Liver (tissue), 9 donors: ENCODE data around the gene CNOT10. TPM values are rescaled to one million over a fixed set of nuclear protein-coding genes. Genes with fewer than 3 reads are reported as not detected.

Experiments used
- DNase-seq: peaks from one replicate; pipeline ENCODE4 v3.0.0-alpha.2; 2017; ENCODE audit warnings: low spot score
- H3K27ac ChIP-seq, 2 donors: one replicate each; pipeline ENCODE4 v1.7.0; 2013; ENCODE audit warnings: inconsistent platforms in 2 of 2, low read length in 2 of 2, control low read depth in 1 of 2, low read depth in 1 of 2, mild to moderate bottlenecking in 1 of 2
- H3K27me3 ChIP-seq, 4 donors: one replicate each; pipeline versions ENCODE4 v1.6.1 to v1.7.0; 2013; ENCODE audit warnings: low read length in 3 of 4, inconsistent platforms in 1 of 4, mild to moderate bottlenecking in 1 of 4, moderate library complexity in 1 of 4; ENCODE audit not compliant: control insufficient read depth in 4 of 4, insufficient read depth in 4 of 4
- H3K36me3 ChIP-seq, 4 donors: one replicate each; pipeline versions ENCODE4 v1.6.1 to v1.7.0; 2013; ENCODE audit warnings: low read length in 3 of 4, mild to moderate bottlenecking in 3 of 4, low read depth in 1 of 4, moderate library complexity in 1 of 4; ENCODE audit not compliant: control insufficient read depth in 4 of 4, insufficient read depth in 3 of 4
- H3K4me1 ChIP-seq, 4 donors: one replicate each; pipeline versions ENCODE4 v1.6.1 to v1.7.0; 2013; ENCODE audit warnings: low read length in 3 of 4, mild to moderate bottlenecking in 3 of 4, moderate library complexity in 1 of 4; ENCODE audit not compliant: control insufficient read depth in 4 of 4, insufficient read depth in 4 of 4
- H3K4me3 ChIP-seq, 3 donors: one replicate each; pipeline versions ENCODE4 v1.6.1 to v1.7.0; 2013; ENCODE audit warnings: low read length in 3 of 3, control low read depth in 1 of 3, low read depth in 1 of 3, mild to moderate bottlenecking in 1 of 3
- H3K9ac ChIP-seq, 2 donors: one replicate each; pipeline ENCODE4 v1.7.0; 2013; ENCODE audit warnings: low read length in 2 of 2, mild to moderate bottlenecking in 2 of 2, moderate library complexity in 2 of 2, control low read depth in 1 of 2, low read depth in 1 of 2
- H3K9me3 ChIP-seq, 4 donors: one replicate each; pipeline versions ENCODE4 v1.6.1 to v1.7.0; 2013; ENCODE audit warnings: low read length in 3 of 4; ENCODE audit not compliant: control insufficient read depth in 4 of 4
- EGR1 ChIP-seq, 2 donors: IDR thresholded peaks; 2 replicates each; pipeline ENCODE4 v1.6.1; 2016 to 2018; ENCODE audit warnings: antibody characterized with exemption in 2 of 2, low read depth in 2 of 2
- FOXA1 ChIP-seq: IDR thresholded peaks from 2 replicates; pipeline ENCODE4 v1.6.1; 2016; ENCODE audit warnings: antibody characterized with exemption
- FOXA2 ChIP-seq: IDR thresholded peaks from 2 replicates; pipeline ENCODE4 v1.6.1; 2016; ENCODE audit warnings: antibody characterized with exemption
- GABPA ChIP-seq, 2 donors: IDR thresholded peaks in 1 of 2; conservative IDR thresholded peaks in 1 of 2; 2 replicates each; pipeline ENCODE4 v1.6.1; 2016; ENCODE audit warnings: antibody characterized with exemption in 2 of 2, mild to moderate bottlenecking in 1 of 2, moderate library complexity in 1 of 2
- HNF4A ChIP-seq, 2 donors: conservative IDR thresholded peaks; 2 replicates each; pipeline ENCODE4 v1.6.1; 2016; ENCODE audit warnings: antibody characterized with exemption in 2 of 2, mild to moderate bottlenecking in 2 of 2
- HNF4G ChIP-seq: IDR thresholded peaks from 2 replicates; pipeline ENCODE4 v1.6.1; 2016; ENCODE audit warnings: antibody characterized with exemption
- JUND ChIP-seq, 2 donors: IDR thresholded peaks; 2 replicates each; pipeline ENCODE4 v1.6.1; 2016; ENCODE audit warnings: antibody characterized with exemption in 2 of 2
- NR2F2 ChIP-seq: IDR thresholded peaks from 2 replicates; pipeline ENCODE4 v1.6.1; 2016; ENCODE audit warnings: antibody characterized with exemption
- RAD21 ChIP-seq, 2 donors: IDR thresholded peaks; 2 replicates each; pipeline ENCODE4 v1.6.1; 2016; ENCODE audit warnings: antibody characterized with exemption in 2 of 2, mild to moderate bottlenecking in 2 of 2
- RXRA ChIP-seq, 2 donors: IDR thresholded peaks; 2 replicates each; pipeline ENCODE4 v1.6.1; 2017 to 2018; ENCODE audit warnings: antibody characterized with exemption in 2 of 2, mild to moderate bottlenecking in 1 of 2
- SP1 ChIP-seq: IDR thresholded peaks from 2 replicates; pipeline ENCODE4 v1.6.1; 2018; ENCODE audit warnings: antibody characterized with exemption, mild to moderate bottlenecking
- TAF1 ChIP-seq: conservative IDR thresholded peaks from 2 replicates; pipeline ENCODE4 v1.6.1; 2016; ENCODE audit warnings: antibody characterized with exemption, mild to moderate bottlenecking
- YY1 ChIP-seq: IDR thresholded peaks from 2 replicates; pipeline ENCODE4 v1.6.1; 2016; ENCODE audit warnings: antibody characterized with exemption, mild to moderate bottlenecking
- WGBS: extraction: QIAGEN DNeasy Blood & Tissue Kit; methylation state at CpG from one replicate; pipeline ENCODE4 v1.1.7; 2013; 5-methylcytosine and 5-hydroxymethylcytosine counted together
- polyA plus RNA-seq, 2 donors: library from polyadenylated mRNA; stranded (reverse) in 1 of 2; unstranded in 1 of 2; fragments of 200-250 nt in 1 of 2; fragments of >200 nt in 1 of 2; fragmentation: Nextera tagmentation in 1 of 2; extraction: Ambion mirVana in 1 of 2; gene quantifications; one replicate each; pipeline versions ENCODE4 v1.2.1 to v1.2.3, GENCODE V29; 2013 to 2015
- total RNA-seq, 2 donors: library from RNA; depleted of rRNA; stranded (reverse); fragments of >200 nt; gene quantifications; one replicate each; pipeline ENCODE4 v1.2.3, GENCODE V29; 2014
- TF ChIP-seq, protein P1 (sequence below): IDR thresholded peaks from 2 replicates; pipeline ENCODE4 v1.6.1; 2016; ENCODE audit warnings: antibody characterized with exemption, mild to moderate bottlenecking
- TF ChIP-seq, protein P2 (sequence below): IDR thresholded peaks from 2 replicates; pipeline ENCODE4 v1.6.1; 2016; ENCODE audit warnings: antibody characterized with exemption
- TF ChIP-seq, protein P3 (sequence below): IDR thresholded peaks from 2 replicates; pipeline ENCODE4 v1.6.1; 2016; ENCODE audit warnings: antibody characterized with exemption
- TF ChIP-seq, protein P4 (sequence below): IDR thresholded peaks from 2 replicates; pipeline ENCODE4 v1.6.1; 2016; ENCODE audit warnings: antibody characterized with exemption
- TF ChIP-seq, protein P5 (sequence below): fragments of 150-350 bp; IDR thresholded peaks from 2 replicates; pipeline ENCODE4 v1.5.1; 2017; ENCODE audit warnings: improper control_type of control experiment, low read depth, low read length; ENCODE audit not compliant: missing input control
- donor health status: healthy.
- donor health status: healthy.
- donor health status: healthy.
- donor health status: healthy.
- donor health status: healthy.

The CNOT10 gene
- total and polyA plus RNA-seq, 4 donors: 6.7 to 19.6 (median 11.1) TPM

DNA sequence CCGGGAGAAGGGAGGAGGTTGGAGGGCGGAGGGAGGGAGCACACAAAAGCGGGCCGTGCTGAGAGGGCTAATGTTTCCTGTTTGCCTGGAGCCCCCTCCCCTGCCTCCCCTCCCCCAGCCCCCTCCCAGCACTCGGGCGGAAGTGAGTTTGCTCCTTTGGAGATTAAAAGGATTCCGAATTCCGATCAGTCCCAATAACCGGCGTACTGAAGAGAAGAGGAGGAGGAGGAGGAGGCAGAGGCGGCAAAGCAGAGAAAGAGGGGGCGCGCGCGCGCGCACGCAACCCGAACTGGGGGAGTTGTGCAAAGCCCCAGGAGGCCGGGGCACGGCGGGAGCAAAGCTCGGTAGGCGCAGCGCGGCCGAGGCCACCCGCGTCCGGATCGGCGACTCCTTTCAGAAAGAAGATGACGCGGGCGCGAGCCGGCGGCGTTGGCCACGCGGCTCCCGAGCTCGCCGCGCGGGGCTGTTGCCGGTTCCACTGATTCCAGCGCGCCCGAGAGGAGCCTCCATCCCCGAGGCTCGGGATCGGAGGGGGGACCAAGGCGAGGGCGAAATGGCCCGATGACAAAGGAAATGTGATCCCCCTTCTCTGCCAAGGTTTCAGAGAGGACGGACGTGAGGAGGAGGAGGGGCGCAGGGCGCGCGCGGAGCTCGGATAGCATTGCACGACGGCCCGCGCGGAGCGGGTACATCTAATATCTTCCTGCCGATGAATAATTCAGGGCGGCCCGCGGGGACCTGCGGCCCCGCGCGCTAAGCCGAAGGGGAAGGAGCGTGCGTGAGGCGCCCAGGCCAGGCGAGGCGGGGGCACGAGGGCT is 131.7 kb downstream of the CNOT10 start (continued):
- no peak for TF ChIP-seq EGR1 (IDR thresholded peaks at IDR 0.05; ENCODE audit: low read depth in 2 of 2)
- TF ChIP-seq HNF4G: no peak
- TF ChIP-seq FOXA2: no peak

DNA sequence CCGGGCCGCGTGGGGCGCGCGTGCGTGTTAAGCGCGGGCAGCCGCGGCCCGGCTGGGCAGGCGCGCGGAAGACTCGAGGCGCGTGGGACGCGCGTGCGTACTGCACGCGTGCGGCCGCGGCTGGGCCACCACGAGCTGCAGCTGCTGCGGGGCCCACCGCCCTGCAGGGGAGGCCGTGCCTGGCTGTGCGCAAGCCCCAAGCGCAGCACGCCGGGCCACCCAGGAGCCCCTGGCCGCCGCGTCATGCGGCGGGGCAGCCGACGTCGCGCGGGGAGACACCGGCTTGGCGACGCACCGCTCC is 132.2 kb downstream of the CNOT10 start:
- WGBS: 3% methylated on average over 49 of the region's 49 CpGs
- no peak for DNase-seq
- Histone ChIP-seq H3K27ac (no peak overlapping the region), H3K4me1 (peaks cover 16 to 30% (median 21%) of the 10 kb centered on the region in 4 donors), H3K27me3 (peaks cover 2 to 33% (median 21%) of the 10 kb centered on the region in 4 donors), H3K9ac (no peak overlapping the region), H3K4me3 (peak overlapping the region in 1 of 3 donors; percentile 50), H3K9me3 (peaks cover 0 to 15% (median 0%) of the 10 kb centered on the region in 4 donors), H3K36me3 (no peaks in the 10 kb centered on the region)
- TF ChIP-seq FOXA2 (no peak), EGR1 (IDR thresholded peaks at IDR 0.05; ENCODE audit: low read depth in 2 of 2) (no peak), HNF4G (no peak), TAF1 (no peak), NR2F2 (no peak), JUND (IDR thresholded peaks at IDR 0.05) (no peak), SP1 (no peak), RAD21 (IDR thresholded peaks at IDR 0.05) (no peak), FOXA1 (no peak), GABPA (IDR thresholded peaks at IDR 0.05 in 1 of 2, conservative IDR thresholded peaks at IDR 0.05 in 1 of 2) (no peak), YY1 (no peak), RXRA (IDR thresholded peaks at IDR 0.05) (no peak), HNF4A (conservative IDR thresholded peaks at IDR 0.05) (no peak)
- TF ChIP-seq, protein P1, sequence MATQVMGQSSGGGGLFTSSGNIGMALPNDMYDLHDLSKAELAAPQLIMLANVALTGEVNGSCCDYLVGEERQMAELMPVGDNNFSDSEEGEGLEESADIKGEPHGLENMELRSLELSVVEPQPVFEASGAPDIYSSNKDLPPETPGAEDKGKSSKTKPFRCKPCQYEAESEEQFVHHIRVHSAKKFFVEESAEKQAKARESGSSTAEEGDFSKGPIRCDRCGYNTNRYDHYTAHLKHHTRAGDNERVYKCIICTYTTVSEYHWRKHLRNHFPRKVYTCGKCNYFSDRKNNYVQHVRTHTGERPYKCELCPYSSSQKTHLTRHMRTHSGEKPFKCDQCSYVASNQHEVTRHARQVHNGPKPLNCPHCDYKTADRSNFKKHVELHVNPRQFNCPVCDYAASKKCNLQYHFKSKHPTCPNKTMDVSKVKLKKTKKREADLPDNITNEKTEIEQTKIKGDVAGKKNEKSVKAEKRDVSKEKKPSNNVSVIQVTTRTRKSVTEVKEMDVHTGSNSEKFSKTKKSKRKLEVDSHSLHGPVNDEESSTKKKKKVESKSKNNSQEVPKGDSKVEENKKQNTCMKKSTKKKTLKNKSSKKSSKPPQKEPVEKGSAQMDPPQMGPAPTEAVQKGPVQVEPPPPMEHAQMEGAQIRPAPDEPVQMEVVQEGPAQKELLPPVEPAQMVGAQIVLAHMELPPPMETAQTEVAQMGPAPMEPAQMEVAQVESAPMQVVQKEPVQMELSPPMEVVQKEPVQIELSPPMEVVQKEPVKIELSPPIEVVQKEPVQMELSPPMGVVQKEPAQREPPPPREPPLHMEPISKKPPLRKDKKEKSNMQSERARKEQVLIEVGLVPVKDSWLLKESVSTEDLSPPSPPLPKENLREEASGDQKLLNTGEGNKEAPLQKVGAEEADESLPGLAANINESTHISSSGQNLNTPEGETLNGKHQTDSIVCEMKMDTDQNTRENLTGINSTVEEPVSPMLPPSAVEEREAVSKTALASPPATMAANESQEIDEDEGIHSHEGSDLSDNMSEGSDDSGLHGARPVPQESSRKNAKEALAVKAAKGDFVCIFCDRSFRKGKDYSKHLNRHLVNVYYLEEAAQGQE: no peak
- TF ChIP-seq, protein P2, sequence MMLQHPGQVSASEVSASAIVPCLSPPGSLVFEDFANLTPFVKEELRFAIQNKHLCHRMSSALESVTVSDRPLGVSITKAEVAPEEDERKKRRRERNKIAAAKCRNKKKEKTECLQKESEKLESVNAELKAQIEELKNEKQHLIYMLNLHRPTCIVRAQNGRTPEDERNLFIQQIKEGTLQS: no peak
- TF ChIP-seq, protein P3, sequence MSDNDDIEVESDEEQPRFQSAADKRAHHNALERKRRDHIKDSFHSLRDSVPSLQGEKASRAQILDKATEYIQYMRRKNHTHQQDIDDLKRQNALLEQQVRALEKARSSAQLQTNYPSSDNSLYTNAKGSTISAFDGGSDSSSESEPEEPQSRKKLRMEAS: no peak
- TF ChIP-seq, protein P4, sequence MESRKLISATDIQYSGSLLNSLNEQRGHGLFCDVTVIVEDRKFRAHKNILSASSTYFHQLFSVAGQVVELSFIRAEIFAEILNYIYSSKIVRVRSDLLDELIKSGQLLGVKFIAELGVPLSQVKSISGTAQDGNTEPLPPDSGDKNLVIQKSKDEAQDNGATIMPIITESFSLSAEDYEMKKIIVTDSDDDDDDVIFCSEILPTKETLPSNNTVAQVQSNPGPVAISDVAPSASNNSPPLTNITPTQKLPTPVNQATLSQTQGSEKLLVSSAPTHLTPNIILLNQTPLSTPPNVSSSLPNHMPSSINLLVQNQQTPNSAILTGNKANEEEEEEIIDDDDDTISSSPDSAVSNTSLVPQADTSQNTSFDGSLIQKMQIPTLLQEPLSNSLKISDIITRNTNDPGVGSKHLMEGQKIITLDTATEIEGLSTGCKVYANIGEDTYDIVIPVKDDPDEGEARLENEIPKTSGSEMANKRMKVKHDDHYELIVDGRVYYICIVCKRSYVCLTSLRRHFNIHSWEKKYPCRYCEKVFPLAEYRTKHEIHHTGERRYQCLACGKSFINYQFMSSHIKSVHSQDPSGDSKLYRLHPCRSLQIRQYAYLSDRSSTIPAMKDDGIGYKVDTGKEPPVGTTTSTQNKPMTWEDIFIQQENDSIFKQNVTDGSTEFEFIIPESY: no peak
- TF ChIP-seq, protein P5, sequence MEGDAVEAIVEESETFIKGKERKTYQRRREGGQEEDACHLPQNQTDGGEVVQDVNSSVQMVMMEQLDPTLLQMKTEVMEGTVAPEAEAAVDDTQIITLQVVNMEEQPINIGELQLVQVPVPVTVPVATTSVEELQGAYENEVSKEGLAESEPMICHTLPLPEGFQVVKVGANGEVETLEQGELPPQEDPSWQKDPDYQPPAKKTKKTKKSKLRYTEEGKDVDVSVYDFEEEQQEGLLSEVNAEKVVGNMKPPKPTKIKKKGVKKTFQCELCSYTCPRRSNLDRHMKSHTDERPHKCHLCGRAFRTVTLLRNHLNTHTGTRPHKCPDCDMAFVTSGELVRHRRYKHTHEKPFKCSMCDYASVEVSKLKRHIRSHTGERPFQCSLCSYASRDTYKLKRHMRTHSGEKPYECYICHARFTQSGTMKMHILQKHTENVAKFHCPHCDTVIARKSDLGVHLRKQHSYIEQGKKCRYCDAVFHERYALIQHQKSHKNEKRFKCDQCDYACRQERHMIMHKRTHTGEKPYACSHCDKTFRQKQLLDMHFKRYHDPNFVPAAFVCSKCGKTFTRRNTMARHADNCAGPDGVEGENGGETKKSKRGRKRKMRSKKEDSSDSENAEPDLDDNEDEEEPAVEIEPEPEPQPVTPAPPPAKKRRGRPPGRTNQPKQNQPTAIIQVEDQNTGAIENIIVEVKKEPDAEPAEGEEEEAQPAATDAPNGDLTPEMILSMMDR: no peak
